Fibroblast of skin of left biceps (primary cell): ENCODE data around the gene HAUS1.

Source experiments
- DNase-seq, 2 experiments: peaks; one replicate each; pipeline ENCODE4 v3.0.0-alpha.2; 2013; ENCODE audit warnings: low read depth in 2 of 2

Gene HAUS1

GRCh38 chr18:46104128-46104911, at the start of gene HAUS1:
HAUS1 (plus strand) TSS chr18:46104385; CDS start chr18:46104412, 27 bp downstream.
- peak; percentile 57 to 60 for DNase-seq

- DNase-seq: no peak
Observed at GRCh38 chr18:46054956-46055837, 49.0 kb upstream of the HAUS1 start.

GRCh38 chr18:46055838-46056230, 48.4 kb upstream of the HAUS1 start:
- DNase-seq: no peak

GRCh38 chr18:46060359-46060841, 43.8 kb upstream of the HAUS1 start:
- DNase-seq: no peak

GRCh38 chr18:46061387-46061786, 42.8 kb upstream of the HAUS1 start:
- DNase-seq: no peak

- no peak for DNase-seq
Observed at GRCh38 chr18:46061796-46062195, 42.4 kb upstream of the HAUS1 start.

GRCh38 chr18:46062781-46063180, 41.4 kb upstream of the HAUS1 start:
- no peak for DNase-seq

GRCh38 chr18:46067438-46068007, 36.7 kb upstream of the HAUS1 start:
- DNase-seq: no peak

GRCh38 chr18:46068763-46069162, 35.4 kb upstream of the HAUS1 start:
- no peak for DNase-seq

GRCh38 chr18:46069524-46069923, 34.7 kb upstream of the HAUS1 start:
- no peak for DNase-seq

- DNase-seq: no peak
Observed at GRCh38 chr18:46070232-46070631, 34.0 kb upstream of the HAUS1 start.

- DNase-seq: no peak
Observed at GRCh38 chr18:46070815-46071652, 33.2 kb upstream of the HAUS1 start.

- peak in 1 of 2 experiments; percentile 9 for DNase-seq
Observed at GRCh38 chr18:46071653-46072375, 32.4 kb upstream of the HAUS1 start, which contains the start of gene PSTPIP2. PSTPIP2 (minus strand) TSS chr18:46072260; CDS start chr18:46072188, 72 bp downstream.

- no peak for DNase-seq
Observed at GRCh38 chr18:46072376-46072867, 31.8 kb upstream of the HAUS1 start.

GRCh38 chr18:46072959-46073358, 31.2 kb upstream of the HAUS1 start:
- no peak for DNase-seq

GRCh38 chr18:46073474-46074331, 30.5 kb upstream of the HAUS1 start:
- DNase-seq: peak; percentile 32 to 39

GRCh38 chr18:46079336-46079735, 24.8 kb upstream of the HAUS1 start:
- no peak for DNase-seq

GRCh38 chr18:46080156-46080555, 24.0 kb upstream of the HAUS1 start:
- DNase-seq: no peak

- no peak for DNase-seq
Observed at GRCh38 chr18:46084431-46084830, 19.8 kb upstream of the HAUS1 start.
